ENCODE results near the gene MMP23B. TPM values are rescaled to one million over a fixed set of nuclear protein-coding genes. Genes with fewer than 3 reads are reported as not detected.

MMP23B gene
- total and polyA plus RNA-seq, 2 donors, result 2.7 to 4.1 TPM

DNA sequence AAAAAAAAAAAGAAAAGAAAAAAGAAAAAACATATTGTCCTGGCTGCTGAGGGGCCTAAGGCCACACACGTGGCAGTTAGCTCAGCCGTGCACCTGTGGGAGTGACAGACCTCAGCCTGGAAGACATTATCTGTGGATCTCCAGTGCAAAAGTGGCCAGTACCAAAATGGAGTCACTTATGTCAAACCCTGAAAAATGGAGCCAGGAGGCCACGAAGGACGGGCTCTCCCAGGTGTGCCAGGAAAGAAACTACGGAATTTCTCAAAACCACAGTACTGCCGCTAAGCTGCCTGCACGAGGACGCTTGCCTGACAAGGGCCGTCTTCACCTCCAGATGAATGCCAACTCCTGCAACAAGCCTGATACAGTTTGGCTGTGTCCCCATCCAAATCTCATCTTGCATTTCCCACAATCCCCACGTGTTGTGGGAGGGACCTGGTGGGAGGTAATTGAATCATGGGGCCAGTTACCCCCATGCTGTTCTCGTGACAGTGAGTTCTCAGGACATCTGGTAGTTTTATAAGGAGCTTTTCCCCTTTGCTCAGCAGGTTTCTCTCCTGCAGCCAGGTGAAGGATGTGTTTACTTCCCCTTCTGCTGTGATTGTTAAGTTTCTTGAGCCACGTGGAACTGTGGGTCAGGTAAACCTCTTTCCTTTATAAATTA, 22.0 kb upstream of the MMP23B start:
- 76% methylated on average over 12 of the region's 12 CpGs for whole genome bisulfite sequencing
- Histone ChIP-seq H3K9me3 (ENCODE audit: control insufficient read depth in 2 of 2, insufficient read depth in 1 of 2, low read length in 1 of 2) (no peaks in the 10 kb centered on the region), H3K36me3 (ENCODE audit: control insufficient read depth in 2 of 2, insufficient read depth in 2 of 2, low read length in 1 of 2) (no peaks in the 10 kb centered on the region), H3K27me3 (ENCODE audit: control insufficient read depth in 2 of 2, insufficient read depth in 1 of 2, low read length in 1 of 2) (no peaks in the 10 kb centered on the region), H3K4me3 (ENCODE audit: low read length in 2 of 2) (no peak overlapping the region), H3K27ac (ENCODE audit: low read depth in 1 of 2, low read length in 1 of 2) (peak overlapping the region in 1 of 2 donors; percentile 5), H3K4me1 (ENCODE audit: control insufficient read depth in 2 of 2, insufficient read depth in 2 of 2, low read length in 2 of 2) (peaks cover 7 to 26% of the 10 kb centered on the region in 2 donors)
- no peak for DNase-seq (ENCODE audit: low read depth in 6 of 9, low spot score in 9 of 9)

DNA sequence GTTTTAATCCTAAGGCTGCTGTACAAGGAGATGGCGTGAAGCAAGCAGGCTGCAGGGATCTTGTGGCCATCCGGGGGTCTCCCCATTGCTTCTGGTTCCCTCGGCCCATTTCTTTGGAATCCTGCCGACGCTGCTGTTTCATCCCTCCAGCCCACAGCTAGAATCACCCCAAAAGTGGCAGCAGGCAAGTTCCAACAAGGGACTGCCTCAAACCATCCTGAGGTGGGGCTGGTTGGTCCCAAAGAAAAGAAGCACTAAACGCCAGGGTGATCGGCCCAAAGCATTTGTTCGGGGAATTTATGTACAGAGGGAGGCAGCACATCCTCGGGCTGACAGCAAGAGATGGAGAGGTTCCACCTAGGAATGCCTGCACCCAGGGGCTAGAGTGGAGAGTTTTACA, 21.2 kb upstream of the MMP23B start:
- DNase-seq (ENCODE audit: low read depth in 6 of 9, low spot score in 9 of 9), result no peak
- Histone ChIP-seq H3K9me3 (ENCODE audit: control insufficient read depth in 2 of 2, insufficient read depth in 1 of 2, low read length in 1 of 2) (no peaks in the 10 kb centered on the region), H3K36me3 (ENCODE audit: control insufficient read depth in 2 of 2, insufficient read depth in 2 of 2, low read length in 1 of 2) (no peaks in the 10 kb centered on the region), H3K4me1 (ENCODE audit: control insufficient read depth in 2 of 2, insufficient read depth in 2 of 2, low read length in 2 of 2) (peaks cover 7 to 26% of the 10 kb centered on the region in 2 donors), H3K27ac (ENCODE audit: low read depth in 1 of 2, low read length in 1 of 2) (no peak overlapping the region), H3K27me3 (ENCODE audit: control insufficient read depth in 2 of 2, insufficient read depth in 1 of 2, low read length in 1 of 2) (no peaks in the 10 kb centered on the region), H3K4me3 (ENCODE audit: low read length in 2 of 2) (no peak overlapping the region)
- whole genome bisulfite sequencing, result 94% methylated on average over 9 of the region's 9 CpGs

DNA sequence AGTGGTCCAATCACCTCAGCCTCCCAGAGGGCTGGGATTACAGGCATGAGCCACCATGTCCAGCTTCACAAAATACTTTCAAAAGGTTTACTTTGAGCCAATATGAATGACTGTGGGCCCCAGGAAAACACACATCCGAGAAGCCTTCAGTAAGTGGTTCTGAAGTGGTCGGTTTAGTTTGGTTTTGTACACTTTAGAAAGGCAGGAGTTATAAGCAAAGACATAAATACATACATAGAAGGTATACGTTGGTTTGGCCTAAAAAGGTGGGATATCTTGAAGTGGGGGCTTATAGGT, 19.9 kb upstream of the MMP23B start:
- no peaks in the 10 kb centered on the region for H3K36me3 ChIP-seq (ENCODE audit: control insufficient read depth in 2 of 2, insufficient read depth in 2 of 2, low read length in 1 of 2)
- H3K9me3 ChIP-seq (ENCODE audit: control insufficient read depth in 2 of 2, insufficient read depth in 1 of 2, low read length in 1 of 2), result no peaks in the 10 kb centered on the region
- no peak for DNase-seq (ENCODE audit: low read depth in 6 of 9, low spot score in 9 of 9)
- no peak overlapping the region for H3K4me3 ChIP-seq (ENCODE audit: low read length in 2 of 2)
- WGBS, result 99% methylated on average over 3 of the region's 3 CpGs
- H3K27me3 ChIP-seq (ENCODE audit: control insufficient read depth in 2 of 2, insufficient read depth in 1 of 2, low read length in 1 of 2), result no peaks in the 10 kb centered on the region
- H3K4me1 ChIP-seq (ENCODE audit: control insufficient read depth in 2 of 2, insufficient read depth in 2 of 2, low read length in 2 of 2), result peaks cover 15 to 29% of the 10 kb centered on the region in 2 donors
- H3K27ac ChIP-seq (ENCODE audit: low read depth in 1 of 2, low read length in 1 of 2), result no peak overlapping the region

DNA sequence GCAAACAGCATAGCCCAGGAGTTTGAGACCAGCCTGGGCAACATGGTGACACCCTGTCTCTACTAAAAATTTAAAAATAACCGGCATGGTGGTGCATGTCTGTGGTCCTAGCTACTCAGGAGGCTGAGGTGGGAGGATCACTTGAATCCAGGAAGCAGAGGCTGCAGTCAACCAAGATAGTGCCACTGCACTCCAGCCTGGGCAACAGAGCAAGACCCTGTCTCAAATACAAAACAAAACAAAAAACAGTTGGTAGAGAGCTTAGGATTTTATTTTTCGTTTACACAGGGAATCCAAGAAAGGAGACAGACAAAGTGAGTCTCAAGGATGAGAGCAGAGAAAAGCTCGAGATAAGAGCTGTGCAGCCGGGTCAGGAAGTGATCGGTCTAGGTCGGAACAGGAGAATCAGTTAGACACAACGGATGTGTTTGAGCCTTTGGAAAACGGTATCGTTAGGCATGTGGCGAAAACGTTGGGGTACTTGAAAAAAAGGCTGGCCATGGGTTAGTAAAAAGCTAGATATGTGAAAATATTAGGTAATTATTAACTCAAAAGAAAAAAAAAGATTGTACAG, 18.4 kb upstream of the MMP23B start:
- DNase-seq (ENCODE audit: low read depth in 6 of 9, low spot score in 9 of 9), result no peak
- Histone ChIP-seq H3K27ac (ENCODE audit: low read depth in 1 of 2, low read length in 1 of 2) (no peak overlapping the region), H3K36me3 (ENCODE audit: control insufficient read depth in 2 of 2, insufficient read depth in 2 of 2, low read length in 1 of 2) (peaks cover 4 to 6% of the 10 kb centered on the region in 2 donors), H3K27me3 (ENCODE audit: control insufficient read depth in 2 of 2, insufficient read depth in 1 of 2, low read length in 1 of 2) (no peaks in the 10 kb centered on the region), H3K4me1 (ENCODE audit: control insufficient read depth in 2 of 2, insufficient read depth in 2 of 2, low read length in 2 of 2) (peaks cover 15 to 28% of the 10 kb centered on the region in 2 donors), H3K4me3 (ENCODE audit: low read length in 2 of 2) (no peak overlapping the region), H3K9me3 (ENCODE audit: control insufficient read depth in 2 of 2, insufficient read depth in 1 of 2, low read length in 1 of 2) (no peaks in the 10 kb centered on the region)
- 91% methylated on average over 11 of the region's 11 CpGs for WGBS

DNA sequence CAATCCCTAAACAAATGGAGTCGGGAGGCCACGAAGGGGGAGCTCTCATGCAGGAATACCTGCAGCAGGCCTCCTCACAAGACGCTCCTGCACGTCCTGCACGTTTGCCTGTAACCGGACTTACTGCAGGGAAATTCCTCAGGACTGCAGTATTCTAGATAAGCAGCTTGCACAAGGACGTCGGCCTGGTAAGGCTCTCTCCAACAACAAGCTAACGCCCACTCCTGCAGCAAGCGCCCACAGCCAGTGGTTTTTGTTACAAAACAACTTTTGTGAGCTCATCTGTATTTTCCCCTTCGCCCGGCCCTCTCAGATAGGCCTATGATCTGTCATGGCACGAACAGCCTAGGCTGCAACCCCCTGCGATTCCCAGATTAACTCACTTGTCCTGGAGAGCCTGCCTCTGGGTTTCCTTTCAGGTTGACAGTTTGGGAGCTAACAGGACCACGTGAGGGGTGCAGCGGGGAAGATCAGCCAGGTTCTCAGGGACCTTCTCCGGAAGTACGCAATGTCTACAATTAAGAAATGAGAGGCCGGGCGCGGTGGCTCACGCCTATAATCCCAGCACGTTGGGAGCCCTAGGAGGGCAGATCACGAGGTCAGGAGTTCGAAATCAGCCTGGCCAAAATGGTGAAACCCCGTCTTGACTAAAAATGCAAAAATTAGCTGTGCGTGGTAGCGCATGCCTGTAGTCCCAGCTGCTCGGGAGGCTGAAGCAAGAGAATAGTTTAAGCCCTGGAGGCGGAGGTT, 17.6 kb upstream of the MMP23B start:
- Histone ChIP-seq H3K27me3 (ENCODE audit: control insufficient read depth in 2 of 2, insufficient read depth in 1 of 2, low read length in 1 of 2) (no peaks in the 10 kb centered on the region), H3K36me3 (ENCODE audit: control insufficient read depth in 2 of 2, insufficient read depth in 2 of 2, low read length in 1 of 2) (peaks cover 4 to 6% of the 10 kb centered on the region in 2 donors), H3K4me3 (ENCODE audit: low read length in 2 of 2) (peak overlapping the region; percentile 94 to 97), H3K4me1 (ENCODE audit: control insufficient read depth in 2 of 2, insufficient read depth in 2 of 2, low read length in 2 of 2) (peaks cover 15 to 28% of the 10 kb centered on the region in 2 donors), H3K9me3 (ENCODE audit: control insufficient read depth in 2 of 2, insufficient read depth in 1 of 2, low read length in 1 of 2) (no peaks in the 10 kb centered on the region), H3K27ac (ENCODE audit: low read depth in 1 of 2, low read length in 1 of 2) (peak overlapping the region; percentile 57 to 64)
- 42% methylated on average over 30 of the region's 30 CpGs for WGBS
- DNase-seq (ENCODE audit: low read depth in 6 of 9, low spot score in 9 of 9), result peak in 1 of 9 donors; percentile 41

DNA sequence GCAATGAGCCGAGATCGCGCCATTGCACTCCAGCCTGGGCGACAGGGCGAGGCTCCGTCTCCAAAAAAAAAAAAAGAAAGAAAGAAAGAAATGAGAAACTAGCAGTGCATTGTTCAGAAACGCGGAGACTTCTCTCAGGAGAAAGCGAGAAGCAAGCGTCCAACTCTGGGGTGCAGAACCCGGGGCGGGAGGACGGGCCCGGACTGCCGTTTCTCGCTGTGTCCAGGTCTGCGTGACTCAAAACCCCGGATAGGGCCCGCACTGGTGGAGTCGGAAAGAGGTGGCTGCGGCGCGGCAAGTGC, 17.1 kb upstream of the MMP23B start:
- WGBS, result under 1% methylated on average over 23 of the region's 23 CpGs

DNA sequence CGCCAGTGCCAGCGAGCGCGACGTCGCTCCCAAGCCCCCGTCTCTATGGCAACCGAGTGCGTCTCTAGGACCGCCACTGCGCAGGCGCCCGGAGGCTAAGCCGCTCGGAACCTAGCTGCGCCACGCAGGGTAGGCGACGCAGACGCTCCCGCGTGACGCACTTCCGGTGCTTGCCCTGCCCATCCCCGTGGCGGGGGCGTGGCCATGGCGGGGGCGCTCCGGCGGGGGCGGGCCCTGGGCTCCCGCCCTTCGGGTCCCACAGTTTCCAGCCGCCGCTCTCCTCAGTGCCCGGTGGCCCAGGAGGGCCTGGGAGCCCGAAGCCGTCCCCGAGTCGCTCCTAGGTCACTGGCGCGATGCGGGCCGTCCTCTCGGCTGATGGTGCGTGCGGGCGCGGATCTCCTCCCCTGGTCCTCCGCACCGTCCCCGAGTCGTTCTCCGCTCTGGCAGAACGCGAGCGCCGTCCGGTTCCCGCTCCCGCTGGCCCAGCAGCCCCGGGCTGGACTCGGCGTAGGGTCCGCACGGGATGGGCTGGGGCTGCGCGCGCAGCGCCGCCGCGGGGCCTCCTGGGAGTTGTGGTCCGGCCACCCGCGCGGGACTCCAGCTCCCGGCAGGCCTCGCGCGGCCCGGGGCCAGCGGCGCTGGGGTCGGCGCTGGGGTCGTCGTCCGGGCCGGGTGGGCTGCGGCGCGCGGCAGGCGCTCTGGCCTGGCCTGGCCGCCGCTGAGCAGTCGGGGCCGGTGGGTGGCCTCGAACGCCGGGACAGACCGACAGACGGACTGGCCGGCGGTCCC, 16.5 kb upstream of the MMP23B start, which contains the start of gene MIB2:
TSS of gene MIB2 (plus strand) at position 245 of the 789 bp plus-strand sequence. CDS start 7,953 bp downstream, outside the sequence.
- H3K9me3 ChIP-seq (ENCODE audit: control insufficient read depth in 2 of 2, insufficient read depth in 1 of 2, low read length in 1 of 2), result no peaks in the 10 kb centered on the region
- H3K4me3 ChIP-seq (ENCODE audit: low read length in 2 of 2), result peak within 1 kb of the TSS; percentile 94 to 97
- peaks cover 4 to 6% of the 10 kb centered on the region in 2 donors for H3K36me3 ChIP-seq (ENCODE audit: control insufficient read depth in 2 of 2, insufficient read depth in 2 of 2, low read length in 1 of 2)
- peaks cover 15 to 28% of the 10 kb centered on the region in 2 donors for H3K4me1 ChIP-seq (ENCODE audit: control insufficient read depth in 2 of 2, insufficient read depth in 2 of 2, low read length in 2 of 2)
- peak; percentile 87 to 99 (median 97) for DNase-seq (ENCODE audit: low read depth in 6 of 9, low spot score in 9 of 9)
- H3K27me3 ChIP-seq (ENCODE audit: control insufficient read depth in 2 of 2, insufficient read depth in 1 of 2, low read length in 1 of 2), result no peaks in the 10 kb centered on the region
- H3K27ac ChIP-seq (ENCODE audit: low read depth in 1 of 2, low read length in 1 of 2), result peak within 1 kb of the TSS; percentile 100
- under 1% methylated on average over 107 of the region's 107 CpGs for WGBS

More for the DNA sequence above, 17.1 kb upstream of the MMP23B start:
- peak overlapping the region; percentile 94 to 97 for H3K4me3 ChIP-seq (ENCODE audit: low read length in 2 of 2)
- H3K36me3 ChIP-seq (ENCODE audit: control insufficient read depth in 2 of 2, insufficient read depth in 2 of 2, low read length in 1 of 2), result peaks cover 4 to 6% of the 10 kb centered on the region in 2 donors
- peaks cover 15 to 28% of the 10 kb centered on the region in 2 donors for H3K4me1 ChIP-seq (ENCODE audit: control insufficient read depth in 2 of 2, insufficient read depth in 2 of 2, low read length in 2 of 2)
- no peaks in the 10 kb centered on the region for H3K9me3 ChIP-seq (ENCODE audit: control insufficient read depth in 2 of 2, insufficient read depth in 1 of 2, low read length in 1 of 2)
- DNase-seq (ENCODE audit: low read depth in 6 of 9, low spot score in 9 of 9), result no peak
- no peaks in the 10 kb centered on the region for H3K27me3 ChIP-seq (ENCODE audit: control insufficient read depth in 2 of 2, insufficient read depth in 1 of 2, low read length in 1 of 2)
- H3K27ac ChIP-seq (ENCODE audit: low read depth in 1 of 2, low read length in 1 of 2), result peak overlapping the region; percentile 57 to 64

DNA sequence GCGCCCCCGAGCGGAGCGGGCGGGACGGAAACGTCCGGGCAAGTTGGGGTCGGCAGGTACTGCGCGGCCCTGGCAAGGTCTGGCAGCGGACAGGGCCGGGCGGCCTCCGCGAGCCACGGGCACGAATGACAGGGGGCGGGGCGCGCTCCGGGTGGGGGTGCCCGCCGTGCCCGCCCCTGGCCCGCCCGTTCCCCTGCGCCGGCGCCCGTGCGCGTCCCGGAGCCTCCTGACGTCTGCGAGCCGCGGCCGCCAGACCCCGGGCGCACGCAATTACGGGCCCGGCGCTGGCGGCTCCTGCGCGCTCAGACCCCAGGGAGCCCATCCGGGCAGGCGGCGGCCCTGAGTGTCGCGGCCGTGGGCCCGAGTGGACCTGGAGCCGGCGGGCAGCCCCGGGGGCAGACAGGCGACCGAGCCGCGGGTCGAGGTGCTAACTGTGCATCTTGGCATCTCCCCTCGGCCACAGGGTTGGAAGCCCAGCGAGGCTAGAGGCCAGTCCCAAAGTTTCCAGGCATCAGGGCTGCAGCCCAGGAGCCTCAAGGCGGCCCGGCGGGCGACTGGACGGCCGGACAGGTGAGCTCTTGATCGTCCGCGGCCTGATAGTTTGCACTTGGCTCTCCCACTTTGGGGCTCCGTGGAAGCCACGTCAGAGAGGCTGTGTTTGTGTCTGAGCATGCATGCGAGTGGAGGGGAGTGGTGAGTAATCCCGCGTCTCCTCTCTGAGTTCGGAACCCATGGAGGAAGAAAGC, 15.8 kb upstream of the MMP23B start:
- H3K4me3 ChIP-seq (ENCODE audit: low read length in 2 of 2), result peak overlapping the region; percentile 47 to 97
- WGBS, result 13% methylated on average over 80 of the region's 80 CpGs
- H3K4me1 ChIP-seq (ENCODE audit: control insufficient read depth in 2 of 2, insufficient read depth in 2 of 2, low read length in 2 of 2), result peaks cover 15 to 26% of the 10 kb centered on the region in 2 donors
- peak overlapping the region in 1 of 2 donors; percentile 100 for H3K27ac ChIP-seq (ENCODE audit: low read depth in 1 of 2, low read length in 1 of 2)
- H3K27me3 ChIP-seq (ENCODE audit: control insufficient read depth in 2 of 2, insufficient read depth in 1 of 2, low read length in 1 of 2), result no peaks in the 10 kb centered on the region
- peak in 1 of 9 donors; percentile 42 for DNase-seq (ENCODE audit: low read depth in 6 of 9, low spot score in 9 of 9)
- peaks cover 4 to 6% of the 10 kb centered on the region in 2 donors for H3K36me3 ChIP-seq (ENCODE audit: control insufficient read depth in 2 of 2, insufficient read depth in 2 of 2, low read length in 1 of 2)
- no peaks in the 10 kb centered on the region for H3K9me3 ChIP-seq (ENCODE audit: control insufficient read depth in 2 of 2, insufficient read depth in 1 of 2, low read length in 1 of 2)
